K562 (cell line): ENCODE measurements around the gene ATG4D. TPM values are rescaled to one million over a fixed set of nuclear protein-coding genes. Genes with fewer than 3 reads are reported as not detected.

Experiments used
- ARID2 ChIP-seq: fragments of 450-650 bp; IDR thresholded peaks from 2 replicates; pipeline ENCODE4 v1.6.1; 2017; ENCODE audit warnings: antibody characterized with exemption, mild to moderate bottlenecking
- ARNT ChIP-seq, 2 experiments: fragments of 450-650 bp; IDR thresholded peaks; 2 replicates each; pipeline ENCODE4 v1.6.1; 2016; ENCODE audit warnings: mild to moderate bottlenecking in 1 of 2
- CCAR2 ChIP-seq: fragments of 200-400 bp; formaldehyde crosslinking; IDR thresholded peaks from 2 replicates; pipeline ENCODE4 v1.6.1; 2017; ENCODE audit warnings: mild to moderate bottlenecking, low read depth, low read length
- CGGBP1 ChIP-seq: fragments of 250-450 bp; sonication (Bioruptor Pico); IDR thresholded peaks from 2 replicates; pipeline ENCODE4 v1.9.0; 2021; ENCODE audit warnings: mild to moderate bottlenecking
- EHMT2 ChIP-seq: fragments of 450-650 bp; IDR thresholded peaks from 2 replicates; pipeline ENCODE4 v1.6.1; 2018; ENCODE audit warnings: antibody characterized with exemption
- EZH2 ChIP-seq: IDR thresholded peaks from 2 replicates; pipeline ENCODE4 v1.6.1; 2012; ENCODE audit warnings: low read depth, mild to moderate bottlenecking, inconsistent platforms, low read length, borderline replicate concordance
- GTF2B ChIP-seq: IDR thresholded peaks from 2 replicates; pipeline ENCODE4 v1.6.1; 2011; ENCODE audit not compliant: insufficient read length; ENCODE audit errors: extremely low read depth
- HMGXB4 ChIP-seq: sonication (generic); formaldehyde crosslinking; IDR thresholded peaks from 2 replicates; pipeline ENCODE4 v1.8.1; 2023; ENCODE audit warnings: mild to moderate bottlenecking, missing genetic modification reagents
- MBD1 ChIP-seq: fragments of 250-450 bp; sonication (Bioruptor Pico); IDR thresholded peaks from 2 replicates; pipeline ENCODE4 v1.8.0; 2022; ENCODE audit warnings: inconsistent platforms
- PHTF2 ChIP-seq: fragments of 250-450 bp; sonication (Bioruptor Pico); IDR thresholded peaks from 2 replicates; pipeline ENCODE4 v1.5.0; 2021; ENCODE audit warnings: mild to moderate bottlenecking
- RBM22 ChIP-seq: fragments of 200-400 bp; formaldehyde crosslinking; IDR thresholded peaks from 2 replicates; pipeline ENCODE4 v1.6.1; 2018; ENCODE audit warnings: low read length, low read depth; ENCODE audit not compliant: poor library complexity, severe bottlenecking
- SRSF7 ChIP-seq: fragments of 200-400 bp; formaldehyde crosslinking; optimal IDR thresholded peaks from 2 replicates; pipeline ENCODE3; 2017; ENCODE audit warnings: mild to moderate bottlenecking, low read depth, low read length
- TCFL5 ChIP-seq: fragments of 250-450 bp; sonication (Bioruptor Pico); conservative IDR thresholded peaks from 2 replicates; pipeline ENCODE4 v1.6.1; 2021; ENCODE audit warnings: mild to moderate bottlenecking, moderate library complexity, matching md5 sums
- TOE1 ChIP-seq, 2 experiments: fragments of 450-650 bp in 1 of 2; sonication (generic) in 1 of 2; formaldehyde crosslinking in 1 of 2; IDR thresholded peaks; 2 replicates each; pipeline versions ENCODE4 v1.7.1 to v1.8.0; 2016 to 2022; ENCODE audit warnings: borderline replicate concordance in 2 of 2, mild to moderate bottlenecking in 2 of 2, antibody characterized with exemption in 1 of 2, inconsistent platforms in 1 of 2, low read depth in 1 of 2, missing genetic modification reagents in 1 of 2, moderate library complexity in 1 of 2
- ZBTB26 ChIP-seq: fragments of 450-650 bp; formaldehyde crosslinking; IDR thresholded peaks from 2 replicates; pipeline ENCODE4 v1.4.0; 2022; ENCODE audit warnings: missing genetic modification characterization
- ZBTB43 ChIP-seq: sonication (generic); formaldehyde crosslinking; IDR thresholded peaks from 2 replicates; pipeline ENCODE4 v1.8.0; 2023; ENCODE audit warnings: mild to moderate bottlenecking, missing genetic modification reagents
- ZNF165 ChIP-seq: fragments of 250-450 bp; sonication (Bioruptor Pico); IDR thresholded peaks from 2 replicates; pipeline ENCODE4 v1.4.0; 2020; ENCODE audit warnings: borderline replicate concordance
- ZNF253 ChIP-seq: fragments of 250-450 bp; sonication (Bioruptor Pico); conservative IDR thresholded peaks from 2 replicates; pipeline ENCODE4 v1.6.1; 2021; ENCODE audit warnings: mild to moderate bottlenecking
- ZNF282 ChIP-seq: sonication (generic); formaldehyde crosslinking; IDR thresholded peaks from 2 replicates; pipeline ENCODE4 v1.8.1; 2023; ENCODE audit warnings: missing genetic modification reagents
- ZNF586 ChIP-seq: fragments of 450-650 bp; formaldehyde crosslinking; conservative IDR thresholded peaks from 2 replicates; pipeline ENCODE4 v1.4.0; 2020; ENCODE audit warnings: mild to moderate bottlenecking, moderate library complexity
- polyA plus RNA-seq, 8 experiments: library from polyadenylated mRNA; depleted of rRNA in 4 of 8; stranded (reverse) in 5 of 8; unstranded in 3 of 8; fragments of >200 nt; fragmentation: Nextera tagmentation in 2 of 8; fragmentation: Illumina TruSeq in 1 of 8; extraction: Ambion mirVana in 2 of 8; extraction: Trizol in 1 of 8; gene quantifications; 2 replicates each; pipeline versions ENCODE4 v1.2.1 to v1.2.3, GENCODE V29; 2011 to 2014; ENCODE audit warnings: inconsistent platforms in 1 of 8, missing spikeins in 1 of 8
- total RNA-seq, 7 experiments: library from RNA; depleted of rRNA in 6 of 7; stranded (reverse); fragments of >200 nt in 6 of 7; fragmentation: Illumina TruSeq in 2 of 7; extraction: Trizol in 2 of 7; gene quantifications; 2 replicates each; pipeline versions ENCODE4 v1.2.1 to v1.2.3, GENCODE V29; 2011 to 2021; ENCODE audit warnings: low replicate concordance in 1 of 7

The ATG4D gene
- total and polyA plus RNA-seq, 9 of the 15 experiments (the other 6 are each of a cell fraction or from before 2014, with no cell fraction given): 0.51 to 66.1 (median 22.9) TPM

GRCh38 chr19:10565567-10566407 is 22.1 kb downstream of the ATG4D start, which contains the start of gene KRI1 (continued):
- no peak for TF ChIP-seq ZNF165 (CRISPR knock-in tag)
- no peak for TF ChIP-seq TCFL5 (CRISPR knock-in tag)
- TF ChIP-seq SRSF7: no peak
- no peak for TF ChIP-seq PHTF2
- TF ChIP-seq ZBTB43 (CRISPR knock-in tag): no peak
- no peak for TF ChIP-seq ARID2
- no peak for TF ChIP-seq GTF2B
- no peak; the same call in 1 of the 2 replicates for TF ChIP-seq HMGXB4 (CRISPR knock-in tag)
- no peak for TF ChIP-seq ZBTB26
- TF ChIP-seq MBD1 (CRISPR knock-in tag): no peak
- TF ChIP-seq TOE1 (IDR thresholded peaks at IDR 0.05; ENCODE audit: borderline replicate concordance): no peak; the same call in 1 of the 2 replicates
- no peak for TF ChIP-seq TOE1 (CRISPR knock-in tag; IDR thresholded peaks at IDR 0.05; ENCODE audit: borderline replicate concordance, low read depth)
- TF ChIP-seq CCAR2: no peak
- TF ChIP-seq ZNF586 (CRISPR knock-in tag): no peak
- TF ChIP-seq EZH2: no peak
- TF ChIP-seq ARNT (IDR thresholded peaks at IDR 0.05): no peak
- TF ChIP-seq ZNF253: no peak
- TF ChIP-seq RBM22: no peak
- TF ChIP-seq CGGBP1: no peak
- TF ChIP-seq EHMT2: no peak
- peak; percentile 86 for TF ChIP-seq ZNF282 (CRISPR knock-in tag)
